Motor neuron (in vitro differentiated cells): ENCODE results near the gene ARHGEF16. TPM values are rescaled to one million over a fixed set of nuclear protein-coding genes. Genes with fewer than 3 reads are reported as not detected.

Experiments
- ATAC-seq, 8 experiments: fragments of 200-7000 bp; cut with Tn5 transposase; replicated peaks in 6 of 8; 2 replicates each; pipeline ENCODE4 v1.8.0; 2021; ENCODE audit warnings: mild to moderate bottlenecking in 8 of 8, moderate library complexity in 8 of 8
- H3K27ac ChIP-seq, 2 donors: fragments of 250-450 bp; sonication (Bioruptor Pico); 2 replicates each; pipeline ENCODE4 v1.9.0; 2021; ENCODE audit warnings: antibody characterized with exemption in 2 of 2, mild to moderate bottlenecking in 2 of 2, moderate library complexity in 1 of 2
- H3K4me1 ChIP-seq, 2 donors: fragments of 250-450 bp; sonication (Bioruptor Pico); replicated peaks in 1 of 2; 2 replicates each; pipeline ENCODE4 v1.6.1; 2021; ENCODE audit warnings: antibody characterized with exemption in 2 of 2, mild to moderate bottlenecking in 2 of 2, moderate library complexity in 1 of 2
- H3K4me3 ChIP-seq, 5 donors: fragments of 250-450 bp; sonication (Bioruptor Pico); 2 replicates each; pipeline ENCODE4 v1.9.0; 2021; ENCODE audit warnings: antibody characterized with exemption in 5 of 5, mild to moderate bottlenecking in 5 of 5, moderate library complexity in 4 of 5
- WGBS, 10 experiments: fragments of 450-650 bp; shearing (Covaris generic); methylation state at CpG; one replicate each; pipeline ENCODE4 v1.0.0; 2022; 5-methylcytosine and 5-hydroxymethylcytosine counted together
- in situ Hi-C, 9 experiments: fragments of 400-800 bp; cut with MboI; loops; one replicate each; pipeline ENCODE4 v1.15.0; 2021; ENCODE audit warnings: low sequenced_read_pairs in 9 of 9, low pct_unique_long_range_greater_than_20kb in 2 of 9; ENCODE audit not compliant: unreplicated experiment in 9 of 9
- total RNA-seq, 8 experiments: library from RNA; unstranded; fragments of 300-600 nt; gene quantifications; 2 replicates each; pipeline versions ENCODE4 v1.2.3 to v1.2.4, GENCODE V29; 2022

The ARHGEF16 gene
- total RNA-seq, 8 experiments from 2014 or later, result 0.41 to 4.9 (median 1.1) TPM

DNA sequence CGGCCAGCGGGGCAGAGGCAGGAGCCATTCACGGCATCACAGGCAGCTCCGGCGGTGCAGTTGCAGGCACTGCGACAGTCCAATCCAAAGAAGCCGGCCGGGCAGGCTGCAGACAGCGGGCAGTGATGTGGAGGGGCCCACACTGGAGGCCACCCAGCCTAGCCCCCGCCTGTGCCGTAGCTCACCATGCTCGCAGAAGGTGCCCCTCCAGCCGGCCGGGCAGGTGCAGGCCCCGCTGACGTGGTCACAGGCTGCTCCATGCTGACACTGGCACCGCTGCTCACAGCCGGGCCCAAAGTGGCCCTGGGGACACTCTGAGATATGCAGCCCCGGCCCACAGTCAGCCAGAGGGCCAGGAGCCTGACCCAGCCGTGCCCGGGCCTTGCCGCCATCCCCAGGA is 45.1 kb downstream of the ARHGEF16 start:
- Histone ChIP-seq H3K27ac (no peak overlapping the region), H3K4me3 (no peak overlapping the region), H3K4me1 (peaks cover 25 to 34% of the 10 kb centered on the region in 2 donors)
- ATAC-seq, result no peak
- 60 to 91% (median 89%) methylated on average over 2 to 9 of the region's 22 CpGs; no CpG with 5 or more reads in 7 of the 10 experiments for WGBS, 10 experiments
- in situ Hi-C loops, result no loop called here

DNA sequence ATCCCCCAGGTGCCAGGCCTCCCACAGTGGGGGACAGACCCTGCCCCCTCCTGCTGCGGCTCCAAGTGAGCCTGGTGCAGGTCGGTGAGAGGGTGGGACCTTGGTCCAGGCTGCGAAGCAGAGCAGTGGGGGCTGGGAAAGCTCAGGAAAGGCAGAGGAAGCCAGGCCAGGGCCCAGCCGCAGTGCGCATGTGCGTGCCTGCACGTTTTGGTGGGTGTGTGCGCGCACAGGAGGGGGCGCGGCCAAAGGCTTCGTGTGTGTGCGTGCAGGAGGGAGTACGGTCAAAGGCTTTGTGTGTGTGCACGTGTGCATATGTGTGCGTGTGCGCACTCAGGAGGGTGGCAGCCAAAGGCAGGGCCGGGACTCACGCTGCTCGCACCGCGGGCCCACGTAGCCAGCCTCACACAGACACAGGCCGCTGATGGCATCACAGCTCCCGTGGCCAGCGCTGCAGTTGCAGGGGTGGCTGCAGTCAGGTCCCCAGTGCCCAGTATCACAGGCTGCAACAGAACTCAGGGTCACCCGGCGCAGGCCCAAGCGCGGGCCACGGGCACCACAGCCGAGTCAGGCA is 45.9 kb downstream of the ARHGEF16 start:
- 80 to 100% (median 88%) methylated on average over 1 to 31 of the region's 32 CpGs; no CpG with 5 or more reads in 4 of the 10 experiments for WGBS, 10 experiments
- ATAC-seq, result no peak
- no peak overlapping the region for H3K27ac ChIP-seq
- peaks cover 27 to 40% of the 10 kb centered on the region in 2 donors for H3K4me1 ChIP-seq
- in situ Hi-C loops, result no loop called here
- no peak overlapping the region for H3K4me3 ChIP-seq

DNA sequence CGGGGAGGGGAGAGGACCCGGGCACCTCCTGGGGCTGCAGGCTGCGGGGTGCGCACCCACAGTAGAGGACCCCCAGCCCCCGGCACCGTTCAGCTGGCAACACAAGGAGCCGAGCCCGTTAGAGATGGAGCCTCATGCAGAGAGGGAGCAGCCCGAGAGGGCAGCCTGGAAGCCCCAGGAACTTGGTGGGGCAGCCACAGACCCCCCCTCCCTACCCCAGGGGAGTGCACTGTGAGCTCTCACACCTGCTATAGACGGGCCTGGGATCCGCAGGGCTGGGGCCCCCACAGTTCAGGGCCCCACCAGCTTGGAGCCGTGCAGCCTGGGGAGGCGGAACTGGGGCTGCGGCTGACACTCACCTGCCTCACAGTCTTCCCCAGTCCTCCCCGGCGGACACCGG is 47.0 kb downstream of the ARHGEF16 start:
- in situ Hi-C loops, result no loop called here
- H3K4me1 ChIP-seq, result peaks cover 27 to 40% of the 10 kb centered on the region in 2 donors
- ATAC-seq, result no peak
- no peak overlapping the region for H3K4me3 ChIP-seq
- 30 to 80% methylated on average over 2 to 4 of the region's 17 CpGs; no CpG with 5 or more reads in 8 of the 10 experiments for WGBS, 10 experiments
- H3K27ac ChIP-seq, result no peak overlapping the region

DNA sequence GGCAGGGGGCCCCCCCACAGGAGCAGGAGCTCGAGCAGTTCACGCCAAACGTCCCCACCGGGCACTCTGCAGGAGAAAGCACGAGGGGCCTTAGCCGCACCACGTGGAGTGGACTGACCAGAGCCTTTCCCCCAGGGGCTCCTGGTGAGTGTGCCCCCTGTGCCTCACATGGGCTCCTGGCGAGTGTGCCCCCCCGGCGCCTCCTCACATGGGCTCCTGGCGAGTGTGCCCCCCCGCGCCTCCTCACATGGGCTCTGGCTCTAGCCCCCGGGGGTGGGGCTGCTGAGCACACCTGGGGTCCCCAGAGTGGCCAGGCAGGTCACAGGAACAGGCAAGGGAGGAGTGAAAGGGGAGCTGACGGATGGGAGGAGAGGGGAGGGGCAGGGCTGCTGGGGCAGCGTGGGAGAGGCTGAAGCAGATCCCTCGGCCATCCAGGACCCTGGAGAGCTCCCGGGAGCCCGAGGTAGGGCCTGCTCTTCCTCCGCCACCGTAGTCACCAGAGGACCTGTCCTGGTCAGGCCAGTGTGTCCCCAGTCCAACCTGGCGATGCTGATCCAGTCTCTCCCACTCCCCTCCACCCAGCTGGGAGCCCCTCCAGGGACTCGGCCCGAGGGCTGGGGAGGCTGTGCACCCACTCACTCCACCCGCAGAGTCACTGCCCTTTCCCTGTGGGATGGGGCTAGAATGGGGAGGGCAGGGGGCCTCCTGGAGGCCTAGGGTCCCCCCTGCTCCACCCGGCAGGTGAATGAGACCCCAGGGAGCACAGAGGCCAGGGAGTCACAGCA is 47.6 kb downstream of the ARHGEF16 start:
- Histone ChIP-seq H3K4me1 (peaks cover 27 to 40% of the 10 kb centered on the region in 2 donors), H3K4me3 (no peak overlapping the region), H3K27ac (no peak overlapping the region)
- peak in 7 of 8 experiments; percentile 4 to 67 (median 46) for ATAC-seq
- 69% methylated on average over 6 to 8 of the region's 26 CpGs; no CpG with 5 or more reads in 8 of the 10 experiments for WGBS, 10 experiments
- in situ Hi-C loops, result no loop called here

DNA sequence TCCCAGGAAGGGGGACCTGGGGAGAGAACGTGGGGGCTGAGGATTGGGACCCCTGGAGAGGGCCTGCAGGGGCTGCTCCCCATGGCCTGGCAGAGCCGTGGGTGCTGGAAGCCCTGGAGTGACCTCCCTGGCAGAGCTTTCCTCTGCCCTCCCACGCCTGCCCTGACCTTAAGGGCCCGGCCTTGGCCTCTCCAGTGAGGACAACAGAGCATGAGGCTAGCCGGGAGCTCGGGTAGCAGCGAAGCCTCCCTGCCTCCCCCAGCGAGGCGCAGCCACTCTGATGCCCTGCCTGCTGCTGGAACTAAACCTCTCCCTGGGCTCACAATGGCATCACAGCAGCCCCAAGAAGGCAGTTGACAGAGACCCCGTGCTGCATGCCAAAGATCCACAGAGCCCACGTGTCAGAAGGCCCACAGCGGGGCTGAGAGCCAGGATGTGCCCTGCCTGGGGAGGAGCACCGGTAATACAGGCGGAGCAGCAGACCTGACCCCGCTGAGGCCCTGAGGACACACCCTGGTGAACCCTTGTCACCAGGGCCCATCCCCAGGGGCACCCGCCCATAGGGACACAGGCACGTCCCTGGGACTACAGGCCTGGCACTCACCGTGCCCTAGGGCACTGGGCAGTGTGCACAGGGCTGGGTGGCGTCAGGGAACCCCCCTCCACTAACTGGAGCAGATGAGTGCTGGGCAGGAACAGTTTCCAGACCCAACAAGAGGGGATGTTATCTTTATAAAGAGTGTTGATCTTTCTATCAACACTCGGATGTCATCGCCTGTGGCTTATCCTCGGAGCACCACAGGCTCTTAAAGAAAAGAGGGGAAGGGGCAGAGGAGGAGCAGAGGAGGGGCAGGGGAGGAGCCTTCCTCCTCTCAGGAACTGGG is 48.4 kb downstream of the ARHGEF16 start:
- in situ Hi-C loops, result no loop called here
- 62 to 100% (median 77%) methylated on average over 1 to 15 of the region's 22 CpGs; no CpG with 5 or more reads in 6 of the 10 experiments for WGBS, 10 experiments
- H3K4me1 ChIP-seq, result peaks cover 23 to 37% of the 10 kb centered on the region in 2 donors
- H3K27ac ChIP-seq, result no peak overlapping the region
- ATAC-seq, result no peak
- no peak overlapping the region for H3K4me3 ChIP-seq

DNA sequence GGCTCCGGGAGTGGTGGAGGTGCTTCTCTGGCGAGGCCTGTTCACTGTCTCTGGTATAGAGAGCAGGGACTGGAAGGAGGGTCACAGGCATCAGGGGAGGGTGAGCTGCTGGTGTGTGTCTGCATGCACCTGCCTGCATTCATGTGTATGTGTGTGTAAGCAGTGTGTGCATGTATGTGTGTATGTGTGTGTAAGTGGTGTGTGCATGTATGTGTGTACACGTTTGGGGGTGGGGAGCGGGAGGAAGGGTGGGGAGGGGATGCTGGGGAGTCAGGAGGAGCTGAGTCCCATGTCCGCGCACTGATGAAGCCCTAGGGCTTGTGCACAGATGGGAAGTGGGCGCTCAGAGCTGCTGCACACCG is 49.0 kb downstream of the ARHGEF16 start:
- peak in 1 of 8 experiments; percentile 5 for ATAC-seq
- WGBS, 10 experiments, result 29 to 50% methylated on average over 1 to 2 of the region's 8 CpGs; no CpG with 5 or more reads in 8 of the 10 experiments
- Histone ChIP-seq H3K4me1 (peaks cover 18 to 34% of the 10 kb centered on the region in 2 donors), H3K4me3 (no peak overlapping the region), H3K27ac (peak overlapping the region in 1 of 2 donors; percentile 72)
- in situ Hi-C loops, result no loop called here

DNA sequence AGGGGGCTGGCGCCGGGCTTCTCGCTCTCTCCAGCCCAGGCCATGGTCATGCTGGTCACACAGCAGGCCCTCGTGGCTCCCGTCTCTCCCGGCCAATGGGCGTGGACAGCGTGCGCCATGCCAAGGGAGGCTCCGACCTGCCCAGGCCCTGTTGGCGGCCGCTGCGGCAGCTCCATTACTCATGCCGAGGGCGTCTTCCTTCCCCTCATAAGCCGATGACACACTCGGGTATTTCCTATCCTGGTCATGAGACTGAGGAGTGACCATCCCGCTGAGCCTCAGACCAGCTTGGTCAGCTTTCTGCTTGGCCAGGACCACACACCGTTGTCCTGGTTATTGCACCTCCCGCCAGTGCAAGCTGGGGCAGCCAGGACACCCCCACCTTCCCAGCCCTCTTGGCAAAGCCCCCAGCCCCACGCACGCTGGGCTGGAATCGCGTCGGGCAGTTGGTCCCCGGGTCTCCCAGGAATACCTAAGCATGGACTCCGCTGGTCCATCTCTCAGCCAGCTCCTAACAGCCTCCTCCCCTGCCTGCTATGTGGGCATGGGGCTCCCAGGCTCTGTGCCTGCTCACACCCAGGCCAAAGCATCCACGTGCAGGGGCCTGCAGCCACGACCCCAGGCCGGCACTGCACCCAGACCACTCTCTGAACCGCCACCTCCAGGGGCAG is 49.8 kb downstream of the ARHGEF16 start:
- peak overlapping the region in 1 of 2 donors; percentile 72 for H3K27ac ChIP-seq
- ATAC-seq, result peak; percentile 12 to 95 (median 41)
- no peak overlapping the region for H3K4me3 ChIP-seq
- 0 to 100% (median 71%) methylated on average over 1 to 7 of the region's 31 CpGs; no CpG with 5 or more reads in 4 of the 10 experiments for WGBS, 10 experiments
- peaks cover 18 to 34% of the 10 kb centered on the region in 2 donors for H3K4me1 ChIP-seq
- in situ Hi-C loops, result no loop called here

DNA sequence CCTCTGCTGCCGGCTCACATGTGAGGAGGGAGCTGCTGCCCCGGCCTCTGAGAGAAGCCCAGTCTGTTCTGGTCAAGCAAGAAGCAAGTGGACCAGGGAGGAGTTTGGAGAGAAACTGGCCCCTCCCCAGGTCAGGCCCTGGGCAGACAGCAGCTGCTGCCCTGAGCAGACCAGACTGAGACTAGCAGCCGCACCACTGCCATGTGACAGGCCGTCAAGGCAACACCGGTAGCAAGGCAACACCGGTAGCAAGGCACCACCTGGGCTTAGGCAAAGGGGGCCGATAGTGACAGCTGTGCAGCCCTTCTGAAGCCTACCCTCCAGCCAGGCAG is 50.3 kb downstream of the ARHGEF16 start:
- WGBS, 10 experiments, result 60 to 70% (median 65%) methylated on average over 2 to 4 of the region's 7 CpGs; no CpG with 5 or more reads in 7 of the 10 experiments
- Histone ChIP-seq H3K4me3 (no peak overlapping the region), H3K27ac (peak overlapping the region in 1 of 2 donors; percentile 72), H3K4me1 (peaks cover 18 to 35% of the 10 kb centered on the region in 2 donors)
- ATAC-seq, result peak in 7 of 8 experiments; percentile 28 to 77 (median 63)
- in situ Hi-C loops, result no loop called here

DNA sequence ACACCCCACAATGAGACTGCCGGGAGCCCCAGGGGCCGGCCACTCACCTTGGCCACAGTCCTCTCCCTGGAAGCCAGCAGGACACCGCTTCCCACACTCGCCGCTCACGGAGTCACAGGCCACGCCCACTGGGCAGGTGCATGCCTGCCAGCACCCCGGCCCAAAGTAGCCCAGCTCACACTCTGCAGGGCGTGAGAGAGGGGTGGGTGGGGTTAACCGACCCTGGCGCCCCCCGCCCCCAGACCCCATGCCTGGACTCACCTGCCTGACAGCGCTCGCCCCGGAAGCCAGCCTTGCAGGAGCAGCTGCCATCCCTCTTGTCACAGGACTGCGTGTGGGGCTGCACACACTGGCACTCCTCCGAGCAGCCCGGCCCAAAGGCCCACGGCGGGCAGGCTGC is 50.7 kb downstream of the ARHGEF16 start:
- H3K4me1 ChIP-seq, result peaks cover 18 to 37% of the 10 kb centered on the region in 2 donors
- WGBS, 10 experiments, result 13 to 85% (median 77%) methylated on average over 2 to 6 of the region's 20 CpGs; no CpG with 5 or more reads in 6 of the 10 experiments
- no peak overlapping the region for H3K27ac ChIP-seq
- no peak for ATAC-seq
- H3K4me3 ChIP-seq, result no peak overlapping the region
- in situ Hi-C loops, result no loop called here

DNA sequence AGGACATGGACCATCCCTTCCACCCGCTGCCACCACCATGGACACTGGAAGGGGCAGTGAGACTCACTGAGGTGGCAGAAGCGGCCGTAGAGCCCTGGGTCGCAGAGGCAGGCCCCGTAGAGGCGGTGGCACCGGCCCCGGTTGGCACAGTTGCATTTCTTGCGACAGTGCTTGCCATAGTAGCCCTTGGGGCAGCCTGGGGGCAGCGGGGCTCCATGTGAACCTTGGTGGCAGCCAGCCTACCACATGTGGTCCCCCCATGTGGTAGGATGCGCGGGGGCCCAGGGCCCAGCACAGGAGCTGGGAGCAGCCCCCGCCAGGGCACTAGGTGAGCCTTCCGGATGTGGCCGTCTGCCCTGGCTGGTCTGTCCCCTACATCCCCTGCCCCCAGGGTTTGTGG is 51.6 kb downstream of the ARHGEF16 start:
- H3K27ac ChIP-seq, result no peak overlapping the region
- 89 to 94% (median 91%) methylated on average over 4 to 14 of the region's 15 CpGs; no CpG with 5 or more reads in 7 of the 10 experiments for WGBS, 10 experiments
- no peak for ATAC-seq
- in situ Hi-C loops, result no loop called here
- H3K4me1 ChIP-seq, result peaks cover 18 to 37% of the 10 kb centered on the region in 2 donors
- no peak overlapping the region for H3K4me3 ChIP-seq

DNA sequence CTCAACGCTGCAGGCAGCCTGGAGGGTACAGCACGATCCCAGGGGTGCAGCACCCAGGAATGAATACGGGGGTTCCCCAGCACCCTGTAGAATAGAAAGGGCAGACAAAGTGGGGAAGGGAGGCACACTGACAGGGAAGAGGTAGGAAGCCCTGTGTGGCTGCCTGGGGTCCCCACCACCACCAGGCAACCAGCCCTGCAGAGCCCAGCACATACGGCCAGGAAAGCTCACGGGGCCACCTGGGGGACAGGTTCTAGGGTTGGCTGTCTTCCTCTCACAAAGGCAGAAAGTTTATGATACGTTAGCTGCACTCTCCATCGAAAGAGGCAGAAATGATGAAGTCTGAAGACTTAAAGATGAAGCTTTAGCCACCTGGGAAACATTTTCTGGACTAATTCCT is 52.5 kb downstream of the ARHGEF16 start:
- no peak for ATAC-seq
- Histone ChIP-seq H3K27ac (no peak overlapping the region), H3K4me3 (no peak overlapping the region), H3K4me1 (peaks cover 17 to 36% of the 10 kb centered on the region in 2 donors)
- WGBS, 10 experiments, result 67 to 90% (median 75%) methylated on average over 2 to 7 of the region's 7 CpGs; no CpG with 5 or more reads in 5 of the 10 experiments
- in situ Hi-C loops, result no loop called here

DNA sequence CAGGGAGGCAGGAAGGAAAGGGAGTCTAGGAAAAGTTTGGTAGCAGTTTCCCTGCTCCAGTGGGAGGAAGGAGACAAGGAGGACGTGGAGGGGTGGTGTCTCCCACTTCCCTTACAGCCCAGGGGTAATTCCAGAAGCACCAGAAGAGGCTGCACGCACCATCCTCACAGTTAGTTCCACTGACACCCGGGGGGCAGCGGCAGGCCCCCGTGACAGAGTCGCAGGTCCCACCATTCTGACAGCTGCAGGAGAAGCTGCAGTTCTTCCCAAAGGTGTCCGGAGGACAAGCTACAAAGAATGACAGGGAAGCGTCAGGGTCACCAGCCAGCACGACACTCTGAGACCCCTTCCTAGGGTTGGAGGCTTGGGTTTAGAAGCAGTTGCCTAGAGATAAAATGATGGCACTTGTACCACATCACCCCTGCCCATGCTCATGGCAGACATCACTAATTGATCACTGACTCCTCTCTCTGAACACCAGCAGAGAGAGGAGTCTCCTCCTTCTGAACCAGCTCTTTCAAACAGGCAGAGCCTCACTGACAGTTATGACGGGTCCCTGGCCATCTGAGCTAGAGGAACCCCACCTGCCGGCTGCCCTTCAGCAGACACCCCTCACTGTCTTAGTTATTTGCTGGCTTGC is 53.3 kb downstream of the ARHGEF16 start:
- Histone ChIP-seq H3K27ac (no peak overlapping the region), H3K4me3 (no peak overlapping the region), H3K4me1 (peaks cover 12 to 28% of the 10 kb centered on the region in 2 donors)
- 17 to 93% (median 81%) methylated on average over 1 to 8 of the region's 11 CpGs; no CpG with 5 or more reads in 3 of the 10 experiments for WGBS, 10 experiments
- in situ Hi-C loops, result no loop called here
- ATAC-seq, result no peak
